ENCODE results near the gene CRKL.

Gene CRKL

DNA sequence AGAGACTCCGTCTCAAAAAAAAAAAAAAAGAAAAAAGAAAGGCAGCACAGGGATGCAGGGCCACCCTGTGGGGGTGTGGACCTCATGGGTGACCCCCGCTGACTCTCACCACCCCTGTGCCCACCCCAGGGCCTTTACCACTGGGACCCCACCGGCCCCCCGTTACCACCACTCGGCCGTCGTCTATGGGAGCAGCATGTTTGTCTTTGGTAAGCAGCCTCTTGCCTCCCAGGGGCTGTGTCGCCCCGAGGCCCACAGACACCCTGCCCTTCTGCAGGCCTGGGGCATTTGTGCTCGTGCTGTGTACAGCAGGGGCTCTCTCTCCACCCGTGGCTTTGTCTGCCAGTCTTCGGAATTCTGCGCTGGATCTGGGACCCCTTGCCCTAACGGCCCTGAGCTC lies 70.2 kb downstream of the CRKL start:
- DNase-seq, result no peak

- no peak for DNase-seq
Observed at GRCh38 chr22:20988573-20989322, 71.5 kb downstream of the CRKL start.

DNA sequence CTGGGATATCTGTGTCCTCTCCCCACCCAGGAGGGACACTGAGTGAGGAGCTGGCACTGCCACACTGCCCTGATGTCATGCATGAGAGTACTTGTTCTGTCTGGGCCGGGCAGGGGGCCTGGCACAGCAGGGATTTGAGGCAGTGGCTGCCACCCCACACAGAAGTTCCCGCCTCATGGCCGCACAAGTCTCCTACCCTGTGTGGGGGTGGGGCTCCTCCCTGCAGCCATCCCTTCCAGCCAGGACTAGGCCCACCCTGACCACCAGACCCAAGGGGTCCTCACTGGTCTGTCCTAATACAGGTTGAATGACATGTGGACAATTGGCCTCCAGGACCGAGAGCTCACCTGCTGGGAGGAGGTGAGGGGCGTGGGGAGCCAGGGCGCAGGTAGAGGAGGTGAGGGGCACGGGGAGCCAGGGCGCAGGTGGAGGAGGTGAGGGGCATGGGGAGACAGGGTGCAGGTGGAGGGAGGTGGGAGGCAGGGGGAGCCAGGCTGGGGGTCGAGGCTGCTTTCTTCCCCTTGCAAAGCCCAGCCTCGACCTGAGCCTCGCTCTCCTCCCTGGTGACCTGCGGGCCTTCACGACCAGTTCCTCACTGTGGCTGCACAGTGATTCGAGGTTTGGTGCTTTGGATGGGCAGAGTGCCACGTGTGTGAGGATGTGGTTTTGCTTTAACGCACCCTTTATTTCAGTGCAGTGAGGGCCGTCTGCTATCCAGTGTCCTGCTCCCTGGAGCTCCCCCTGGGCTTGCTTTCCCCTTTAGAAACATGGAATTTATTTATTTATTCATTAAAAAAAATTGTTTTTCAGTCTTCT lies 72.3 kb downstream of the CRKL start:
- no peak for DNase-seq

GRCh38 chr22:20990184-20991180 lies 73.3 kb downstream of the CRKL start:
- no peak for DNase-seq

GRCh38 chr22:20991252-20992055 lies 74.2 kb downstream of the CRKL start:
- DNase-seq, result no peak

GRCh38 chr22:20992056-20992442 lies 74.8 kb downstream of the CRKL start:
- DNase-seq, result no peak

DNA sequence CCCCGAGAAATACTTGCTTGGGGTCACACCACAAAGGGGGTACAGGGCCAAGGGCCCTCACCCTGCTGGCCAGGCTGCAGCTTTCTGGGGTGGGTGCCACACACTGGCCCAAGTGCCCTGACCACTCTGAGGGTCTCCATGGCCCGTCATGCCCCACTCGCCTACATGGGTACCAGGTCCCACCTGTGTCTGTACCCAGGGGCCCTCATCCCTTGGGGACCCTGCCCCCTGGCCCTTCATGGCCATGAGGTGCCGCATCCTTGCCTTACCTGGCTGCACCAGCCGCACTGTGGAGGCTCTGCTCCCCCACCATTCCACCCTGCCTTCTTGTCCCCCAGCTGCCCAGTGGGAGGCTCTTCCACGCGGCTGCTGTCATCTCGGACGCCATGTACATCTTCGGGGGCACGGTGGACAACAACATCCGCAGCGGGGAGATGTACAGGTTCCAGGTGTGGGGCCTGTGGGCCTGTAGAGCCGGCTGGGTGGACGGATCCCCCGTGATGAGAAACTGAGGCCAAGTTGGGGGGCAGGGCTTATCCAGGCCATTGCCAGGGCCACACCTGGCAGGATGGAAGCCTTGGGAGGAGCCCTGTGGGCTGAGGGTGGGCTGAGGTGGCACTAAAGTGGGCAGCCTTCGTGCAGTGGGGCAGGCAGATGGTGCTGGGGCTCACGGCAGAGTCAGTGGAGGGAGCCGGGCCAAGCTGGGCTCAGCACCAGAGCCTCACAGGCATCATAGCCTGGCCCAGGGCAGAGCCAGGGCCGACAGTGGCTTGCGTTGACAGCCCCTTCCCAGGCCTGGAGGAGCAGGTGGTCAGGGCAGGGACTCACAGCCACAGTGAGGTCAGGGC lies 75.5 kb downstream of the CRKL start:
- DNase-seq, result no peak

DNA sequence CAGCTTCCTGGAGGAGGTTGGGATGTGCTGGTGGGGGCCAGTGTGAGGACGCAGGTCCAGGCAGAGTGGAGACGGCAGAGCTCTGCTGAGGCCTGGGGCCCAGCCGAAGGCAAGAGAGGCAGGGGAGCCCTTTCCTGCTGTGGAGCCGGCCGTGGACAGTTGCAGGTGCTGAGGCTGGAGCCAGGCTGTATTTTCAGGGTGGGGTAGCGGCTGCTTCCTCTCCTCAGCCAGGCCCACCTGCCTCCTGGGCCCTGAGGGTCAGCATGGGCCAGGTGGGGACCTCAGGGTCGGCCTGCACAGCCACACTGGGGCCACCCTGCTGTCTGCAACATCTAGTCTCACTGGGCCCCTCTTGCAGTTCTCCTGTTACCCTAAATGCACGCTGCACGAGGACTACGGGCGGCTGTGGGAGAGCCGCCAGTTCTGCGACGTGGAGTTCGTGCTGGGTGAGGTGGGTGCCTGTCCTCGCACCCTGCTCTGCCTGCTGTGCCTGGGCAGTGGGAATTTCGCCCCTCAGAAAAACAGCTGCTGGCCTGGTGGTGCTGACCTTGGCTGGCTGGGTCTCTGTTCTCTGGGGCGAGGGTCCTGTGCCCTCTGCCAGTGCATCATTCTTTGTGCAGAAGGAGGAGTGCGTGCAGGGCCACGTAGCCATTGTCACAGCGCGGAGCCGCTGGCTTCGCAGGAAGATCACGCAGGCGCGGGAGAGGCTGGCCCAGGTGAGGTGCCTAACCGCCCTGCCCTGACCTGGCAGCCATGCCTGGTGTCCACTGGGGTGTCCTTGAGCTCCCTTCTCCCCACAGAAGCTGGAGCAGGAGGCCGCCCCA lies 76.3 kb downstream of the CRKL start:
- no peak for DNase-seq

DNA sequence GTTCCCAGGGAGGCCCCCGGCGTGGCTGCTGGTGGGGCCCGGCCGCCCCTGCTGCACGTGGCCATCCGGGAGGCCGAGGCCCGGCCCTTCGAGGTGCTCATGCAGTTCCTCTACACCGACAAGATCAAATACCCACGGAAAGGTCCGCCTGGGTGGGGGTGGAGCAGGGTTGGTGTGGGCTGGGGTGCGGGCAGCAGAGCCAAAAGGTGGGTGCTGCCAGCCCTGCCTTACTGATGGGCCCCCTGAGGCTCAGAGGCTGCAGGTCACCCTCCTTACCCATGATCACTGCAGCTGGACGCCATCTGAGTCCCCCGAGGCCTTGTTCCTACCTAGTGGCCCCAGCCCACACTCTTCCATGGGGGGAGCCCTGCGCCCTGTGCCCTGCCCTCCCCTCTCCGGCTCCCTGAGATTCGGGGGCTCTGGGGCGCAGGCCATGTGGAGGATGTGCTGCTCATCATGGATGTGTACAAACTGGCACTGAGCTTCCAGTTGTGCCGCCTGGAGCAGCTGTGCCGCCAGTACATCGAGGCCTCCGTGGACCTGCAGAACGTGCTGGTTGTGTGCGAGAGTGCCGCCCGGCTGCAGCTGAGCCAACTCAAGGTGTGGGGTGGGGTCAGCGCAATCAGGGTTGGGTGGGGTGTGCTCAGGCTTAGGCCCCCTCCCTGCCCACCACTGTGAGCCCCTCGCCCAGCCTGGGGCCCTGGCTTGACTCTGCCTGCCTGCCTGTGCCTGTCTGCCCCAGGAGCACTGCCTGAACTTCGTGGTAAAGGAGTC lies 77.1 kb downstream of the CRKL start:
- no peak for DNase-seq

DNA sequence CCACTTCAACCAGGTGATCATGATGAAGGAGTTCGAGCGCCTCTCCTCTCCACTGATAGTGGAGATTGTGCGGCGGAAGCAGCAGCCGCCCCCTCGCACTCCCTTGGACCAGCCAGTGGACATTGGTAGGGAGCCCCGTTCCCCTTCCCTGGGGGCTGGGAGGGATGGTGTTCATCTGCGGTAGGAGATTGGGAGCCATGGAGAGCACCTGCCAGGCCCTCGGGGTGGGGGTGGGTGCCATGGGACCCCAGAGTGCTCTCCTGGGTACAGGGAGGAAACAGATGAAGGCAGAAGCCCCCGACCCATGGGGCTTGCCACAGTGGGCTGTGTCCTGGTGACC lies 77.7 kb downstream of the CRKL start:
- no peak for DNase-seq

GRCh38 chr22:20995329-20996030 lies 78.3 kb downstream of the CRKL start:
- no peak for DNase-seq

- DNase-seq, result no peak
Observed at GRCh38 chr22:20996031-20996410, 78.8 kb downstream of the CRKL start.

DNA sequence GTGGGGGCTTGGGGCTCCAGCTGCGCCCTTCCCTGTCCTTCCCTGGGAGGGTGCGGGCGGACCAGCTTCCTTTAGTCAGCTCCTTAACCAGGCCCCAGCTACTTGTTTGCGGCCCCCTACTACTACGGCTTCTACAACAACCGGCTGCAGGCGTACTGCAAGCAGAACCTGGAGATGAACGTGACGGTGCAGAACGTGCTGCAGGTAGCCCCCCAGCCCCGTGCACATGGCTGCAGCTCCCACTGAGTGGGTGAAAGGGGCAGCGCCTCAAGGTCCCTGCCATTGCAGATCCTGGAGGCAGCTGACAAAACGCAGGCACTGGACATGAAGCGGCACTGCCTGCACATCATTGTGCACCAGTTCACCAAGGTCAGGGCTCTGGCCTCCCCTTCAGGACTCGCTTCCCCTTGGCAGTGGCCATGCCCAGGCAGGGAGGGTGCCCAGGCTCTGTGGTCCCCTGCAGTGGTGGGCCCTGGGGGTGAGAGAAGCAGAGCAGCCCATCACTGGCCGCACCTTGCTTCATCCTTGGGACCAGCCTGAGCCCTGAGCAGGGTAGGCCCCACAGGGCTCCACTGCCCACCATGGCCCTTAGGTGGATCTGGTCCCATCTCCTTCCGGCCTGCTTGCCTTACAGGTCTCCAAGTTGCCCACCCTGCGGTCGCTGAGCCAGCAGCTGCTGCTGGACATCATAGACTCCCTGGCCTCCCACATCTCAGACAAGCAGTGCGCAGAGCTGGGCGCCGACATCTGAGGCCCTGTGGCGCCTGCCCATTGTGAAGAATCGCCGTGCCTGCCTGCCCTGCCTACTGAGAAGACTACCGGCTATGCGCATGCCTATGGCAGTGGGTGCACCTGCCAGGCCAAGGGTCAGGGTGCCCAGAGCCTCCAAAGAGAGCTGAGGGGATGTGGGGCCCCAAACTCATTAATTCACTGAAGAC lies 79.7 kb downstream of the CRKL start:
- no peak for DNase-seq

GRCh38 chr22:20997536-20998257 lies 80.5 kb downstream of the CRKL start:
- no peak for DNase-seq

- no peak for DNase-seq
Observed at GRCh38 chr22:20998411-20999336, 81.5 kb downstream of the CRKL start.
